SK-N-SH (cell line): Measurements from ENCODE around the gene MARS1.

Experiments
- CTCF ChIP-seq: fragments of 200-600 bp; sonication (generic); IDR thresholded peaks from 2 replicates; pipeline ENCODE4 v1.6.1; 2017; ENCODE audit warnings: antibody characterized with exemption, mild to moderate bottlenecking, moderate library complexity
- GABPA ChIP-seq: IDR thresholded peaks from 2 replicates; pipeline ENCODE4 v1.4.0; 2012; ENCODE audit warnings: low read depth, mild to moderate bottlenecking
- MXI1 ChIP-seq: IDR thresholded peaks from 2 replicates; pipeline ENCODE4 v1.6.1; 2012; ENCODE audit warnings: mild to moderate bottlenecking, low read depth, low read length, improper control_type of control experiment
- SMC3 ChIP-seq: IDR thresholded peaks from 2 replicates; pipeline ENCODE4 v1.6.1; 2012; ENCODE audit warnings: low read depth, low read length, improper control_type of control experiment
- TAF1 ChIP-seq: IDR thresholded peaks from 2 replicates; pipeline ENCODE4 v1.6.1; 2012; ENCODE audit warnings: low read depth, mild to moderate bottlenecking, low read length, moderate library complexity, borderline replicate concordance
- USF1 ChIP-seq: IDR thresholded peaks from 2 replicates; pipeline ENCODE4 v1.4.0; 2012; ENCODE audit warnings: low read depth, borderline replicate concordance
- USF2 ChIP-seq: fragments of 150-350 bp; IDR thresholded peaks from 2 replicates; pipeline ENCODE4 v1.6.1; 2017; ENCODE audit warnings: antibody characterized with exemption, low read length, low read depth, borderline replicate concordance

- TF ChIP-seq TAF1 (no peak), CTCF (no peak), USF1 (no peak), USF2 (no peak), SMC3 (no peak), GABPA (no peak), MXI1 (no peak)
Measured at GRCh38 chr12:57489157-57489641, 1.3 kb downstream of the MARS1 start.
